Stimulated activated naive B cell treated with anti-CD40 and anti-IgM and Interleukin-4, amounts not matched to agents 10 μg/mL and 1 μg/mL and 100 μg/mL, for 72 hours (primary cell): Measurements from ENCODE around the gene FGFRL1.

Experiments used
- ATAC-seq, 2 donors: fragments of 150-1000 bp; cut with Tn5 transposase; replicated peaks; 2 replicates each; pipeline ENCODE4 v1.10.0; 2021; ENCODE audit warnings: moderate library complexity in 1 of 2
- DNase-seq: peaks from one replicate; pipeline ENCODE4 v3.0.0; 2021
- H3K27ac Mint-ChIP-seq: one replicate; pipeline ENCODE4 v1.8.0; 2022; ENCODE audit warnings: mild to moderate bottlenecking, mixed read lengths
- H3K27me3 Mint-ChIP-seq, 2 donors: one replicate each; pipeline ENCODE4 v1.8.0; 2022; ENCODE audit warnings: mixed read lengths in 2 of 2
- H3K36me3 Mint-ChIP-seq, 2 donors: one replicate each; pipeline ENCODE4 v1.8.0; 2022; ENCODE audit warnings: mixed read lengths in 2 of 2, mild to moderate bottlenecking in 1 of 2
- H3K4me1 Mint-ChIP-seq, 2 donors: one replicate each; pipeline ENCODE4 v1.8.0; 2022; ENCODE audit warnings: mixed read lengths in 2 of 2, mild to moderate bottlenecking in 1 of 2
- H3K4me3 Mint-ChIP-seq, 2 donors: one replicate each; pipeline ENCODE4 v1.8.0; 2022; ENCODE audit warnings: mild to moderate bottlenecking in 2 of 2, mixed read lengths in 2 of 2, moderate library complexity in 1 of 2
- H3K9me3 Mint-ChIP-seq, 2 donors: one replicate each; pipeline ENCODE4 v1.8.0; 2022; ENCODE audit warnings: mixed read lengths in 2 of 2, mild to moderate bottlenecking in 1 of 2

Gene FGFRL1

GRCh38 chr4:1003271-1004070 lies 8.0 kb upstream of the FGFRL1 start:
- DNase-seq = no peak
- ATAC-seq = no peak
- H3K4me1 Mint-ChIP-seq = peaks cover 11 to 41% of the 10 kb centered on the region in 2 donors
- H3K27me3 Mint-ChIP-seq = peaks cover 58 to 75% of the 10 kb centered on the region in 2 donors
- H3K9me3 Mint-ChIP-seq = peaks cover 0 to 4% of the 10 kb centered on the region in 2 donors
- peaks cover 4% of the 10 kb centered on the region in 2 donors for H3K36me3 Mint-ChIP-seq
- H3K27ac Mint-ChIP-seq = peak overlapping the region; percentile 75
- peak overlapping the region in 1 of 2 donors; percentile 39 for H3K4me3 Mint-ChIP-seq

DNA sequence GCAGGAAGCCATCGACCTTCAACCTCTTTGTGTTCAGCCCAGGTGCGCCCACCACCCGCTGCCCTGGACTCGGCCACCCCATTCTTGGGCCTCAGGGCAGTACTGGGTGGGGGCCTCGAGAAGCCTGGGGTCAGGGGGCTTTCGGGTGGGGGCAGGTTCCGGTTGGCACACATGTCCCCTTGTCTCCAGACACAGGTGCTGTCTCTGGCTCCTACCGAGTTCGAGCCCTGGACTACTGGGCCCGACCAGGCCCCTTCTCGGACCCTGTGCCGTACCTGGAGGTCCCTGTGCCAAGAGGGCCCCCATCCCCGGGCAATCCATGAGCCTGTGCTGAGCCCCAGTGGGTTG lies 7.4 kb upstream of the FGFRL1 start:
- peak overlapping the region in 1 of 2 donors; percentile 28 for H3K4me3 Mint-ChIP-seq
- peaks cover 17 to 41% of the 10 kb centered on the region in 2 donors for H3K4me1 Mint-ChIP-seq
- H3K36me3 Mint-ChIP-seq = peaks cover 3 to 4% of the 10 kb centered on the region in 2 donors
- DNase-seq (no peak), ATAC-seq (no peak)
- peak overlapping the region; percentile 75 for H3K27ac Mint-ChIP-seq
- H3K9me3 Mint-ChIP-seq = peaks cover 0 to 4% of the 10 kb centered on the region in 2 donors
- H3K27me3 Mint-ChIP-seq = peaks cover 58 to 75% of the 10 kb centered on the region in 2 donors

DNA sequence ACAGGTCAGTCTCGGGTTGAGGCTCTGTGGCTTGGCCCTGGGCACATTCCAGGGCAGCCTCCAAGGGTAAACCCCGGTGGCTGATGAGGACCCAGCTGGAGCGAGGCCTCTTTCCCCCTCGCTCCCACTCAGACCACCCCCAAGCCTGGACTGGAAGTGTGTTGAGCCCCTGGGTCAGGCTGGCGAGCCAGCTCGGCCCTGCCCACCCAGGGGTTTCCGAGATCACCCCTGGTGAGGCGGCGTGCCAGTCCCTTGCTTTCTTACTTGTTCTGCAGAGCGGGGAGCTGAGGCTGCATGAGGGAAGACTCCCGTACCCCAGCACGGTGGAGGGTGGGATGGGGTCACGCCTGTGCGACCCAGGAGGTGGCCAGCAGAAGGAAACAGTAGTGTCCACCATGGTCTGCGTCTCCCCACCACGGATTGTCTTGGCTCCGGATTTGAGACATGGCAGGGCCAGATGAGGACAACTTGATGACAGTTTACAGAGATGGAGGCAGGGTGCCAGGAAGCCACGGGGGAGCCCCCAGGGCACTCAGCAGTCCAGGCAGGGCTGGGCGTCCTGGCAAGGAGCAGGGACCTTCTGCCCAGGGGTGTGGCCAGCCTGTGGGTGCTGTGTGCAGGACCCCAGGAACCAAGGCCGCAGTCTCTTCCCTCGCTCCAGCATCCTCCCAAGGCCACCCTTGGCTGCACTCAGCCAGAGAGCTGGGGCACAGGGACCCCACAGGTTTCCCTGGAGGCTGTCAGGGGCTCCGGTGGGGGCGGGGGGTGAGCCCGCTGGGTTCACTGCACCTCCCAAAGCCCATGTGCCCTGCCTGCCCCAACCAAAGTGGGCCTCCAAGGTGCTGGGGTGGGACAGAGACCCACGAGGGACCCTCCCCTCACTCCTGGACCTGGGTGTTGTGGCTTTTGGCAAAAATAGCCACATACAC lies 6.6 kb upstream of the FGFRL1 start:
- Mint-ChIP-seq H3K27ac (no peak overlapping the region), H3K27me3 (peaks cover 56 to 73% of the 10 kb centered on the region in 2 donors), H3K36me3 (peaks cover 3 to 4% of the 10 kb centered on the region in 2 donors), H3K4me1 (peaks cover 15 to 39% of the 10 kb centered on the region in 2 donors), H3K4me3 (no peak overlapping the region), H3K9me3 (peaks cover 0 to 3% of the 10 kb centered on the region in 2 donors)
- ATAC-seq = no peak
- no peak for DNase-seq

- Mint-ChIP-seq H3K9me3 (peaks cover 0 to 3% of the 10 kb centered on the region in 2 donors), H3K27ac (no peak overlapping the region), H3K4me1 (peaks cover 18 to 29% of the 10 kb centered on the region in 2 donors), H3K27me3 (peaks cover 52 to 65% of the 10 kb centered on the region in 2 donors), H3K36me3 (peaks cover 4% of the 10 kb centered on the region in 2 donors), H3K4me3 (no peak overlapping the region)
- ATAC-seq (no peak), DNase-seq (no peak)
Measured at GRCh38 chr4:1006856-1007255, 4.6 kb upstream of the FGFRL1 start.

DNA sequence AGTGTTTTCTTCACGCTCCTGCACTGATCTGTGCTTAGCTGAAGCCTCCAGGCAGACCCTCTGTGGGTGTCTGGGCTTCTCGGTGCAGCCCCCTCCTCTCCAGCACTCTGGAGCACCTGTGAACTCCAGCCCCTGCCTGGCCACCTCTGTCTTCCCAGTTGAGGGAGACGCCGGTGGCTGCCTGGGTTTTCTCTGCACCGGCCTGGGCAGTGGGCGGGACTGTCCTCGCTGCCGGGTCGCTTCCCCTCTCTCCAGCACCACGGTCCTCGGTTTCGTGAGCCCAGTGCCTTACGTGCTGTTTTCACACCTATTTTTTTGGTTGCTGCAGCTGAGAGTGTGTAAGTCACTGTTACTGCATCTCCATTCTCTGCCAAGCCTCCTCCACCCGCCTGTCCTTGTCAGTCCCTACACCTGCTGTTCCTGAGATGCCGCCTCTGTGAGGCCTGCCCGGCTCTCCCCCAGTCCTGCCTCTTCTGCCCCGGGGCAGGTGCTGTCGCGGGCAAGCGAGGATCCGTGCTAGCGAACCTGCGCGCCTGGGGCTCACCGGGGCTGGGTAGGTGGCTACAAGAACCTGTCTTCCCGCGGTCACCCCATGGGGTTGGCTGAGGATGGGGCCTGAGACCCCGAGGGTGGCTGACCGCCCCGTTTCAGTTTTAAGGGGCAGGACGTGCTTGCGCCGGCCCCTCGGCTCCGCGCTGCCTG lies 2.4 kb upstream of the FGFRL1 start:
- Mint-ChIP-seq H3K4me1 (peaks cover 17 to 29% of the 10 kb centered on the region in 2 donors), H3K4me3 (peak overlapping the region; percentile 75 to 83), H3K9me3 (peaks cover 0 to 3% of the 10 kb centered on the region in 2 donors), H3K36me3 (peaks cover 4 to 7% of the 10 kb centered on the region in 2 donors), H3K27ac (no peak overlapping the region), H3K27me3 (peaks cover 44 to 51% of the 10 kb centered on the region in 2 donors)
- peak in 1 of 2 donors; percentile 22 for ATAC-seq
- DNase-seq = no peak

DNA sequence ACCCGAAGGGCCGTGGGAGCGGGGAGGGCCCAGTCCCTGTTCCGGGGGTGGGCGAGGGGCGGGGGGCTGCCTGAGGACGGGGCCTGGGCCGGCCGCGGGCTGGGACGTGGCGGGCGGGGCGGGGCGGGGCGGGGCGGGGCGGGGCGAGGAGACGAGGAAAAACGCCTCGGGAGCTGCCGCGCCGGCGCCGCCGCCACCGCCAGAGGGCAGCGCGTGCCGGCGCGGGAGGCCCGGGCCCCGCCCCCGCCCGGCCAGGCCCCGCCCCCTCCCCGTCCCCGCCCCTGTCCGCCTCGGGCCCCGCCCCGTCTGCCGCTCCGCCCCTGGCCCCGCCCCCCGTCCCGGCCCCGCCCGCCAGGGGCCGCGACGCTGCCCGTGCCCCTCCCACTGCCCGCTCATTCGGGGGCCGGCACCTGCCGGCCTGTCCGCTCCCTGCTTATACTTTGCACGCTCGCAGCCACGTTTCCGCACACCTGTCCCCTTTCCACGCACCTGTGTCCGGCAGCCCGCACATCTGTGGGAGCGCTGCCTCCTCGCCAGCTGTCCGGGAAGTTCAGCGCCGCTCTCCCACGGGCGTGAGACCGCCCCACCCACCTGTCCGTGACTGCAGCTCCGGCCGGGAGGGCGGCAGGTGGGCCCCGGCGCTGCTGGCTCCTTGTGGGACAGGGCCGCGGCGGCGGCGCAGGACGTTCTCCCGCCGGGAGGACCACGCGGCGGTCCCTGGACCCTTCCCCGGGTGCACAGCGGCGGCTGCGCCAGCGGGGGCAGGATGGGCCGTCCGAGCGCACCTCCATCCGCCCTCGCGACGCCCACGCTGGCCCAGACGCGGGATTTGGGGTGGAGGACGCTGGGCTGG lies 1.7 kb upstream of the FGFRL1 start:
- DNase-seq = peak; percentile 57
- Mint-ChIP-seq H3K4me1 (peaks cover 15 to 29% of the 10 kb centered on the region in 2 donors), H3K36me3 (peaks cover 4 to 7% of the 10 kb centered on the region in 2 donors), H3K27ac (peak overlapping the region; percentile 47), H3K27me3 (peaks cover 37 to 43% of the 10 kb centered on the region in 2 donors), H3K4me3 (peak overlapping the region; percentile 87 to 88), H3K9me3 (peaks cover 0 to 3% of the 10 kb centered on the region in 2 donors)
- peak; percentile 41 to 66 for ATAC-seq

DNA sequence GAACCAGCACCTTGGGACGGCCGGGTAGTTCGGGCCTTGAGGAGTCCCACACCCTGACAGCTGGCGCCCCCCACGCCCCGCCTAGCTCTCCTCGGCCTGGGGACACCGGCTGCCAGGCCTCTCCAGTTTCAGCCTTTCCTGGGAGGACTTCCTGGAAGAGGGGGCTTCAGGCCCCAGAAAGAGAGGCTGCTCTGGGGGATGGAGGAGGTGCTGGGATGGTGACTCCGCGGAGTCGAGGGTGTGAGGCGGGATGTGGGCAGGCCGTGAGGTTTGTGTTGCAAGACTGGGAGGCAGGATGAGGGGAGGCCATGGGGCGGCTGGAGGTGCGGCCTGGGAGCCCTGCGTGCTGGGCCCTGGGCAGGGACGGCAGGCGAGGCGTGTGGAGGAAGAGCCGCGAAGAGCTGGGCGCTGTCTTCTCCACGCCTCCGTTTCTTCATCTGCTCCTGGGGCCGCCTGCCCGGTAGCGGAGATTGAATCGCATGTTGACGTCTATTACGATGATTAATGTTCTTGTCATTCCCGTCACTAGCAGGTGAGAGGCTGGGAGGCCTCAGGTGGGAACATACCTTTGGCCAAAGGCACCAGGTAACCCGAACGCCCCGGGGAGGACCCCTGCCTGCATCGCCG lies 918 bp upstream of the FGFRL1 start:
- Mint-ChIP-seq H3K36me3 (peaks cover 4 to 7% of the 10 kb centered on the region in 2 donors), H3K4me1 (peaks cover 14 to 29% of the 10 kb centered on the region in 2 donors), H3K4me3 (peak overlapping the region; percentile 87 to 88), H3K27me3 (peaks cover 32 to 37% of the 10 kb centered on the region in 2 donors), H3K27ac (peak overlapping the region; percentile 81), H3K9me3 (peaks cover 0 to 3% of the 10 kb centered on the region in 2 donors)
- peak; percentile 20 to 41 for ATAC-seq
- peak; percentile 36 for DNase-seq

DNA sequence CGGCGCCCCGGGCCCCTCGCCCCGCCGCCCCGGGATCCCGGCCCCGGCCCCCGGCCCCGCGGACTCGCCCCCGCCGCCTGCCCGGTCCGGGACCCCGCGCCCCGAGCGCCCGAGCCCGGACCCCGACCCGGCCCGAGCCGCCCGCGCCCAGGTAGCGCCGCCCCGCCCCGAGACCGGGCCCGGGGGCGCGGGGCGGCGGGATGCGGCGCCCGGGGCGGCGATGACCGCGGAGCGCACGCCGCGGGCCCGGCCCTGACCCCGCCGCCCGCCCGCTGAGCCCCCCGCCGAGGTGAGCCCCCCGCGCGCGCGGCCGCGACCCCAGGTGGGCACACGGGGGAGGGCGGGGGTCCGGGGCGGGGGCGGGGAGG lies 224 bp downstream of the FGFRL1 start:
- H3K4me3 Mint-ChIP-seq = peak overlapping the region in 1 of 2 donors; percentile 29

GRCh38 chr4:1012034-1012739 lies 761 bp downstream of the FGFRL1 start:
- no peak for ATAC-seq
- no peak overlapping the region for H3K27ac Mint-ChIP-seq

More for the DNA sequence above, 224 bp downstream of the FGFRL1 start:
- ATAC-seq (peak in 1 of 2 donors; percentile 0), DNase-seq (no peak)
- peaks cover 4 to 7% of the 10 kb centered on the region in 2 donors for H3K36me3 Mint-ChIP-seq
- no peak overlapping the region for H3K27ac Mint-ChIP-seq
- H3K4me1 Mint-ChIP-seq = peaks cover 14 to 34% of the 10 kb centered on the region in 2 donors
- H3K9me3 Mint-ChIP-seq = peaks cover 0 to 3% of the 10 kb centered on the region in 2 donors
- H3K27me3 Mint-ChIP-seq = peaks cover 24 to 26% of the 10 kb centered on the region in 2 donors

GRCh38 chr4:1013225-1014073 lies 2.0 kb downstream of the FGFRL1 start:
- DNase-seq = no peak
- peaks cover 17 to 37% of the 10 kb centered on the region in 2 donors for H3K4me1 Mint-ChIP-seq
- H3K36me3 Mint-ChIP-seq = peaks cover 2 to 3% of the 10 kb centered on the region in 2 donors
- peak overlapping the region in 1 of 2 donors; percentile 14 for H3K4me3 Mint-ChIP-seq
- peaks cover 8% of the 10 kb centered on the region in 2 donors for H3K27me3 Mint-ChIP-seq
- H3K9me3 Mint-ChIP-seq = no peaks in the 10 kb centered on the region
- no peak for ATAC-seq
- no peak overlapping the region for H3K27ac Mint-ChIP-seq

More at GRCh38 chr4:1012034-1012739, 761 bp downstream of the FGFRL1 start:
- Mint-ChIP-seq H3K4me3 (peak overlapping the region; percentile 57 to 67), H3K36me3 (peaks cover 2 to 3% of the 10 kb centered on the region in 2 donors), H3K9me3 (no peaks in the 10 kb centered on the region), H3K27me3 (peaks cover 19 to 20% of the 10 kb centered on the region in 2 donors), H3K4me1 (peaks cover 14 to 32% of the 10 kb centered on the region in 2 donors)
- DNase-seq = no peak

DNA sequence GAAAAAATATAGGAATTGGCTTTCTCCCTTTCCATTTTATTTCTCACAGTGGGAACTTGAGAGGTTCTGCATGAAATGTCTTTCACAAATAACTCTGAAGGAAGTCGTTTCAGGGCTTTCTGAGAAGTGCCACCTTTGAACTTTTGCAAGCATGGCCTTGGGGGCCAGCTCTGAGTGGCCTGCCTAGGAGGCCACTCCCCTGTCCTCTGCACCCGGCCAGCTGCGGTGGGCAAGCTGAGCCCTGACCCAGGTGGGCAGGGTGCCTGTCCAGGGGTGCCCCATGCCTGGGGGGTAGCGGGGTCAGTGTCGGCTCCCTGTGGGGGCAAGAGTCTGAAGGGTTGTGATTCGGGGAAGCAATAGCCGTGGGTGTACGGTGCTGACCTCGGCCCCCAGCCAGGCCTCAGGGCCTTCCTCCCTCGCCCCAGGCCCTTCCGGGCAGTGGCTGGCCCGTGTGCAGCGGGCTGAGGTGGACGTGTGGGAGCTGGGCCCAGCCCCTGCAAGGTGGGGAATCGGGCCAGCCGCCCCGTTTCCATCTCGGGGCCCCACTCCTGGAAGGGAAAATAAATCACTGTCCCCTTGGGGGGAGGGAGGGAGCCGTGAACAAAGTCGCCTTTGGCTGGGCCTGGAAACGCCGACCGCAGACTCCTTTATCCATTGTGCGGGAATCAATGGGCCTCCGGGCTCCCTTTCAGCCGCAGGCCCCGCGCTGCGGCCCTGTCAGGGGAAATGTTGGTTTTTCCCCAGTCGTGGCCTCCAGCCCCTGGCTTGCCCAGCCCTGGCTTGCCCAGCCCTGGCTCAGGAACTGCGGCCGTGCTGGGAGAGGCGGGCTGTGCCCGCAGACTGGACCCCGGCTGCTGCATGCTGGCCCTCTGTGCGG lies 3.1 kb downstream of the FGFRL1 start:
- no peak for DNase-seq
- Mint-ChIP-seq H3K4me1 (peaks cover 10 to 36% of the 10 kb centered on the region in 2 donors), H3K27ac (no peak overlapping the region), H3K4me3 (no peak overlapping the region), H3K36me3 (peaks cover 2 to 3% of the 10 kb centered on the region in 2 donors), H3K9me3 (no peaks in the 10 kb centered on the region), H3K27me3 (no peaks in the 10 kb centered on the region)
- no peak for ATAC-seq
